ENCODE data around the gene MAP3K1.

Gene MAP3K1

GRCh38 chr5:56845277-56845676, 29.9 kb downstream of the MAP3K1 start:
- H3K4me3 ChIP-seq (replicated peaks; ENCODE audit: low read depth, low read length): no peak overlapping the region
- no peak for DNase-seq (ENCODE audit: extremely low read depth, low read depth)
- TF ChIP-seq CTCF (IDR thresholded peaks at IDR 0.05; ENCODE audit: low read depth, low read length, missing control alignments): no peak

- no peak for DNase-seq (ENCODE audit: extremely low read depth, low read depth)
- H3K4me3 ChIP-seq (replicated peaks; ENCODE audit: low read depth, low read length): no peak overlapping the region
- no peak for TF ChIP-seq CTCF (IDR thresholded peaks at IDR 0.05; ENCODE audit: low read depth, low read length, missing control alignments)
Measured at GRCh38 chr5:56845904-56846480, 30.6 kb downstream of the MAP3K1 start.

- no peak for DNase-seq (ENCODE audit: extremely low read depth, low read depth)
Measured at GRCh38 chr5:56848206-56848605, 32.9 kb downstream of the MAP3K1 start.

GRCh38 chr5:56849671-56850070, 34.3 kb downstream of the MAP3K1 start:
- no peak overlapping the region for H3K4me3 ChIP-seq (replicated peaks; ENCODE audit: low read depth, low read length)

More at GRCh38 chr5:56848206-56848605, 32.9 kb downstream of the MAP3K1 start:
- H3K4me3 ChIP-seq (replicated peaks; ENCODE audit: low read depth, low read length): no peak overlapping the region
- TF ChIP-seq CTCF (IDR thresholded peaks at IDR 0.05; ENCODE audit: low read depth, low read length, missing control alignments): no peak

GRCh38 chr5:56850423-56850822, 35.1 kb downstream of the MAP3K1 start:
- no peak overlapping the region for H3K4me3 ChIP-seq (replicated peaks; ENCODE audit: low read depth, low read length)
- DNase-seq (ENCODE audit: extremely low read depth, low read depth): no peak
- no peak for TF ChIP-seq CTCF (IDR thresholded peaks at IDR 0.05; ENCODE audit: low read depth, low read length, missing control alignments)

More at GRCh38 chr5:56849671-56850070, 34.3 kb downstream of the MAP3K1 start:
- no peak for TF ChIP-seq CTCF (IDR thresholded peaks at IDR 0.05; ENCODE audit: low read depth, low read length, missing control alignments)
- no peak for DNase-seq (ENCODE audit: extremely low read depth, low read depth)

GRCh38 chr5:56851258-56851941, 36.1 kb downstream of the MAP3K1 start:
- H3K4me3 ChIP-seq (replicated peaks; ENCODE audit: low read depth, low read length): no peak overlapping the region
- no peak for TF ChIP-seq CTCF (IDR thresholded peaks at IDR 0.05; ENCODE audit: low read depth, low read length, missing control alignments)
- no peak for DNase-seq (ENCODE audit: extremely low read depth, low read depth)
